K562 (cell line): ENCODE results near the gene PRCP. TPM values are rescaled to one million over a fixed set of nuclear protein-coding genes. Genes with fewer than 3 reads are reported as not detected.

Experiments used
- ATAC-seq: fragments of 200-7000 bp; cut with Tn5 transposase; 3 replicates; pipeline ENCODE4 v1.9.1; 2020; ENCODE audit warnings: moderate library complexity
- BruUV-seq: library from RNA; stranded (reverse); fragments of 400-500 nt; replicated peaks from 2 replicates; lab custom pipeline; 2021; lab: Mats Ljungman, UMichigan
- CTCF ChIA-PET: fragments of 300-600 bp; formaldehyde crosslinking; extraction: SDS; loops from one replicate; lab custom pipeline; 2021; ENCODE audit warnings: low intra/inter-chr PET ratio; lab: Yijun Ruan, JAX
- POLR2A ChIA-PET: fragments of 300-600, 350-650 bp; sonication (Branson Sonifier 250); formaldehyde crosslinking; extraction: SDS; loops from one replicate; lab custom pipeline; 2021; ENCODE audit warnings: antibody characterized with exemption, inconsistent platforms; lab: Yijun Ruan, JAX
- DNase-seq, 4 experiments: peaks; one replicate each; pipeline versions ENCODE4 v3.0.0 to v3.0.0-alpha.2; 2011 to 2018; ENCODE audit warnings: low spot score in 3 of 4, mixed read lengths in 3 of 4; ENCODE audit errors: extremely low read depth in 1 of 4
- FAIRE-seq: peaks from 2 replicates; lab custom pipeline; 2011; peaks lifted over from hg19 to GRCh38; lab: Jason Lieb, UNC
- H2AFZ ChIP-seq: 2 replicates; pipeline ENCODE4 v1.6.0; 2011; ENCODE audit warnings: low read depth, low read length, control low read depth, inconsistent platforms
- H3K27ac ChIP-seq: fragments of 200-600 bp; 3 replicates; pipeline ENCODE4 v1.8.0; 2011; ENCODE audit warnings: low read depth, mild to moderate bottlenecking, control low read depth, inconsistent platforms, low read length, moderate library complexity, mixed read lengths; ENCODE audit errors: extremely low read depth
- H3K27me3 ChIP-seq, 2 experiments: fragments of 300-600 bp in 1 of 2; 2 replicates in 1 of 2; 3 replicates in 1 of 2; pipeline versions ENCODE4 v1.6.0 to v1.8.0; 2011; ENCODE audit warnings: inconsistent platforms in 2 of 2, low read length in 2 of 2, mild to moderate bottlenecking in 1 of 2, mixed read lengths in 1 of 2, moderate library complexity in 1 of 2; ENCODE audit not compliant: control insufficient read depth in 2 of 2, insufficient read depth in 2 of 2
- H3K36me3 ChIP-seq: fragments of 300-600 bp; 3 replicates; pipeline ENCODE4 v1.8.0; 2011; ENCODE audit warnings: mild to moderate bottlenecking, low read length, inconsistent platforms; ENCODE audit not compliant: control insufficient read depth, insufficient read depth
- H3K4me1 ChIP-seq, 2 experiments: fragments of 200-600 bp in 1 of 2; replicated peaks in 1 of 2; 2 replicates in 1 of 2; 3 replicates in 1 of 2; pipeline versions ENCODE4 v1.5.1 to v1.8.0; 2011; ENCODE audit warnings: inconsistent platforms in 2 of 2, low read length in 2 of 2, mild to moderate bottlenecking in 1 of 2, mixed read lengths in 1 of 2, moderate library complexity in 1 of 2; ENCODE audit not compliant: control insufficient read depth in 2 of 2, insufficient read depth in 2 of 2
- H3K4me2 ChIP-seq: 2 replicates; pipeline ENCODE4 v1.6.1; 2011; ENCODE audit warnings: low read length, control low read depth, inconsistent platforms, mixed read lengths; ENCODE audit not compliant: insufficient read depth
- H3K4me3 ChIP-seq: fragments of 200-600 bp; sonication (generic), shearing (Covaris generic); 2 replicates; pipeline ENCODE4 v1.5.1; 2016; ENCODE audit warnings: control low read depth, inconsistent platforms
- H3K79me2 ChIP-seq: fragments of 200-600 bp; 3 replicates; pipeline ENCODE4 v1.8.0; 2011; ENCODE audit warnings: low read length, inconsistent platforms; ENCODE audit not compliant: control insufficient read depth, insufficient read depth
- H3K9ac ChIP-seq, 2 experiments: 2 replicates each; pipeline versions ENCODE4 v1.6.0 to v1.6.1; 2011; ENCODE audit warnings: low read depth in 2 of 2, low read length in 2 of 2, control low read depth in 1 of 2, inconsistent platforms in 1 of 2, mild to moderate bottlenecking in 1 of 2, mixed read lengths in 1 of 2; ENCODE audit not compliant: insufficient read depth in 1 of 2
- H3K9me1 ChIP-seq: one replicate; pipeline ENCODE4 v1.6.0; 2011; ENCODE audit warnings: inconsistent platforms, mild to moderate bottlenecking, low read length, moderate library complexity; ENCODE audit not compliant: control insufficient read depth, insufficient read depth
- H3K9me3 ChIP-seq: replicated peaks from 2 replicates; pipeline ENCODE4 v1.5.1; 2011; ENCODE audit warnings: low read depth, low read length, inconsistent platforms; ENCODE audit not compliant: control insufficient read depth, insufficient read depth
- H4K20me1 ChIP-seq: replicated peaks from 2 replicates; pipeline ENCODE4 v1.6.1; 2011; ENCODE audit warnings: low read length, inconsistent platforms, mixed read lengths; ENCODE audit not compliant: control insufficient read depth, insufficient read depth
- BRF1 ChIP-seq: IDR thresholded peaks from 3 replicates; pipeline ENCODE4 v1.6.1; 2011; ENCODE audit warnings: borderline replicate concordance, mild to moderate bottlenecking; ENCODE audit not compliant: insufficient read length; ENCODE audit errors: extremely low read depth
- CCAR2 ChIP-seq: fragments of 200-400 bp; formaldehyde crosslinking; IDR thresholded peaks from 2 replicates; pipeline ENCODE4 v1.6.1; 2017; ENCODE audit warnings: mild to moderate bottlenecking, low read depth, low read length
- HNRNPL ChIP-seq: fragments of 200-400 bp; formaldehyde crosslinking; IDR thresholded peaks from 2 replicates; pipeline ENCODE4 v1.6.1; 2017; ENCODE audit warnings: low read depth, mild to moderate bottlenecking, low read length
- IFI16 ChIP-seq: fragments of 250-450 bp; sonication (Bioruptor Pico); IDR thresholded peaks from 2 replicates; pipeline ENCODE4 v2.1.2; 2022; ENCODE audit warnings: mild to moderate bottlenecking, inconsistent platforms
- ILK ChIP-seq: fragments of 450-650 bp; IDR thresholded peaks from 2 replicates; pipeline ENCODE4 v1.6.1; 2016; ENCODE audit warnings: missing genetic modification characterization, low read depth, mild to moderate bottlenecking, missing compliant biosample characterization, moderate library complexity, borderline replicate concordance
- JUN ChIP-seq, 2 experiments: sonication (generic) in 1 of 2; formaldehyde crosslinking in 1 of 2; IDR thresholded peaks; 2 replicates each; pipeline versions ENCODE4 v1.6.1 to v1.8.0; 2012 to 2022; ENCODE audit warnings: borderline replicate concordance in 2 of 2, mild to moderate bottlenecking in 2 of 2, improper control_type of control experiment in 1 of 2, low read depth in 1 of 2, low read length in 1 of 2, missing genetic modification reagents in 1 of 2
- NRF1 ChIP-seq, 2 experiments: fragments of 450-650 bp; IDR thresholded peaks in 1 of 2; conservative IDR thresholded peaks in 1 of 2; 2 replicates each; pipeline ENCODE4 v1.6.1; 2014; ENCODE audit warnings: mild to moderate bottlenecking in 2 of 2
- POLR3G ChIP-seq: IDR thresholded peaks from 2 replicates; pipeline ENCODE4 v1.6.1; 2011; ENCODE audit not compliant: insufficient read length, insufficient replicate concordance; ENCODE audit errors: extremely low read depth
- PURB ChIP-seq: sonication (generic); formaldehyde crosslinking; IDR thresholded peaks from 2 replicates; pipeline ENCODE4 v1.9.0; 2021; ENCODE audit warnings: low read depth, mild to moderate bottlenecking, missing genetic modification reagents
- RAD21 ChIP-seq, 2 experiments: fragments of 250-450 bp in 1 of 2; fragments of 450-650 bp in 1 of 2; sonication (Bioruptor Pico) in 1 of 2; formaldehyde crosslinking in 1 of 2; IDR thresholded peaks in 1 of 2; conservative IDR thresholded peaks in 1 of 2; 2 replicates each; pipeline versions ENCODE4 v1.4.0 to v1.8.0; 2020 to 2022; ENCODE audit warnings: mild to moderate bottlenecking in 2 of 2, moderate library complexity in 1 of 2
- SIN3B ChIP-seq: fragments of 450-650 bp; IDR thresholded peaks from 2 replicates; pipeline ENCODE4 v1.6.1; 2017; ENCODE audit warnings: low read depth, mild to moderate bottlenecking, moderate library complexity
- U2AF1 ChIP-seq: fragments of 200-400 bp; formaldehyde crosslinking; optimal IDR thresholded peaks from 2 replicates; pipeline ENCODE3; 2017; ENCODE audit warnings: mild to moderate bottlenecking, low read depth, low read length, moderate library complexity
- ZC3H11A ChIP-seq: IDR thresholded peaks from 2 replicates; pipeline ENCODE4 v1.6.1; 2012; ENCODE audit warnings: low read depth, low read length, improper control_type of control experiment
- ZNF184 ChIP-seq: sonication (generic); formaldehyde crosslinking; IDR thresholded peaks from 2 replicates; pipeline ENCODE4 v1.5.0; 2020; ENCODE audit warnings: missing genetic modification reagents
- ZNF583 ChIP-seq: fragments of 250-450 bp; sonication (Bioruptor Pico); IDR thresholded peaks from 2 replicates; pipeline ENCODE4 v1.4.0; 2020
- in situ Hi-C: fragments of 300-500 bp; cut with MboI; formaldehyde crosslinking; loops from 4 replicates; pipeline ENCODE4 v1.15.0; 2018; ENCODE audit warnings: inconsistent platforms, mixed read lengths
- intact Hi-C: fragments of 100-400 bp; cut with micrococcal nuclease; formaldehyde crosslinking; loops from 2 replicates; pipeline ENCODE4 v1.14.2; 2022
- polyA plus RNA-seq, 8 experiments: library from polyadenylated mRNA; depleted of rRNA in 4 of 8; stranded (reverse) in 5 of 8; unstranded in 3 of 8; fragments of >200 nt; fragmentation: Nextera tagmentation in 2 of 8; fragmentation: Illumina TruSeq in 1 of 8; extraction: Ambion mirVana in 2 of 8; extraction: Trizol in 1 of 8; gene quantifications; 2 replicates each; pipeline versions ENCODE4 v1.2.1 to v1.2.3, GENCODE V29; 2011 to 2014; ENCODE audit warnings: inconsistent platforms in 1 of 8, missing spikeins in 1 of 8
- total RNA-seq, 7 experiments: library from RNA; depleted of rRNA in 6 of 7; stranded (reverse); fragments of >200 nt in 6 of 7; fragmentation: Illumina TruSeq in 2 of 7; extraction: Trizol in 2 of 7; gene quantifications; 2 replicates each; pipeline versions ENCODE4 v1.2.1 to v1.2.3, GENCODE V29; 2011 to 2021; ENCODE audit warnings: low replicate concordance in 1 of 7
- TF ChIP-seq, protein P1 (sequence below): fragments of 250-450 bp; sonication (Bioruptor Pico); IDR thresholded peaks from 2 replicates; pipeline ENCODE4 v1.4.0; 2020; ENCODE audit warnings: borderline replicate concordance
- TF ChIP-seq, protein P2 (sequence below): sonication (generic); formaldehyde crosslinking; IDR thresholded peaks from 2 replicates; pipeline ENCODE4 v1.9.0; 2022; ENCODE audit warnings: mild to moderate bottlenecking, missing genetic modification reagents

Gene PRCP
- total and polyA plus RNA-seq, 9 of the 15 experiments (the other 6 are each of a cell fraction or from before 2014, with no cell fraction given): 9.5 to 43.1 (median 23.2) TPM

DNA sequence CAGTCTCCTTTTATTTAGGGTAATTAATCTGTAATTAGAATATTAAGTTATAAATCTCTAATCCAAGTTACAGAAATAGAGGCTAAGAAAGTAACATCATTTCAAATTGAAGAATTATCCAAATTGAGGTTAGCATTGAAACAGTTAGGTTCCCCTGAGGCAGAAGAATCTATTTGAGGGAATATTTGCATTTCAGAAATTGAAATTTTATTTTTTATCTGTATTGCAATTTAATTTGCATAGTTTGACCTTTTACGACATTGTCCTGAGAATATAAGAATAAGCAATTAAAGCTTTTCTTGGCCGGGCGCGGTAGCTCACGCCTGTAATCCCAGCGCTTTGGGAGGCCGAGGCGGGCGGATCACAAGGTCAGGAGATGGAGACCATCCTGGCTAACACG lies 28.9 kb upstream of the PRCP start (continued):
- TF ChIP-seq, protein P1, sequence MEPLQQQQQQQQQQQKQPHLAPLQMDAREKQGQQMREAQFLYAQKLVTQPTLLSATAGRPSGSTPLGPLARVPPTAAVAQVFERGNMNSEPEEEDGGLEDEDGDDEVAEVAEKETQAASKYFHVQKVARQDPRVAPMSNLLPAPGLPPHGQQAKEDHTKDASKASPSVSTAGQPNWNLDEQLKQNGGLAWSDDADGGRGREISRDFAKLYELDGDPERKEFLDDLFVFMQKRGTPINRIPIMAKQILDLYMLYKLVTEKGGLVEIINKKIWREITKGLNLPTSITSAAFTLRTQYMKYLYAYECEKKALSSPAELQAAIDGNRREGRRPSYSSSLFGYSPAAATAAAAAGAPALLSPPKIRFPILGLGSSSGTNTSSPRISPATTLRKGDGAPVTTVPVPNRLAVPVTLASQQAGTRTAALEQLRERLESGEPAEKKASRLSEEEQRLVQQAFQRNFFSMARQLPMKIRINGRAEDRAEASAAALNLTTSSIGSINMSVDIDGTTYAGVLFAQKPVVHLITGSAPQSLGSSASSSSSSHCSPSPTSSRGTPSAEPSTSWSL: no peak

DNA sequence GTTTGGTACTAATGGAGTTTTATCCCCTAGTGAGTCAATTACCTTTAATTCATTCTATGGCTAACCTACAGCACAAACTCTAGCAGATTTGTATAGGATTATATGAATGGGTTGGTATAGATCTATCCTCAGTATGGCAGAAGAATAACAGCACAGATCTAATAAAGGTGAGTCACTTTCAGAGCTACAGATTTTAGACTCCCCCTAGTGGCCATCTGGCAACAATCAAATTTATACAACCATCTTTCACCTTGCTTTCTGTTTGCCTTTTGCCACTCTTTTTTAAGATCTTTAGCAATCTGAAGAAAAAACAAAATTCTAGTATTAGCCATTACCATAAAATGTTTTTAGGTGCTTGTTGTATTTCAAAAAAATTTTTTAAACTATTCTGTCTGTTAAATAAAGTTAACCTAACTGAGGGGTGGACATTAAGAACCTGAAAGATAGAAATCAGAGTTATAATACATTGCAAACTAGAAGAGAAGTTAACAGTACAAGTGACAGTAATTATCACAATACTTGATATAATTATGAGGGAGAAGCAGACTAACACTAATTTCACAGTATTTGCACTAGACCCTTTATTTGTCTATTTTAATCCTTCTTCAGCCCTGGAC lies 27.1 kb upstream of the PRCP start:
- H3K4me2 ChIP-seq: no peak overlapping the region
- TF ChIP-seq ILK (tag) (no peak), RAD21 (CRISPR knock-in tag; conservative IDR thresholded peaks at IDR 0.05 in 1 of 2, IDR thresholded peaks at IDR 0.05 in 1 of 2) (peak; percentile 48 to 81; a peak in 3 of 4 replicates), NRF1 (conservative IDR thresholded peaks at IDR 0.05 in 1 of 2, IDR thresholded peaks at IDR 0.05 in 1 of 2) (no peak), POLR3G (no peak), SIN3B (no peak), ZC3H11A (no peak), JUN (IDR thresholded peaks at IDR 0.05; ENCODE audit: borderline replicate concordance, low read depth, low read length) (0 out of 2 replicates have a peak, but pooled peaks have one; percentile 8), JUN (CRISPR knock-in tag; IDR thresholded peaks at IDR 0.05; ENCODE audit: borderline replicate concordance) (no peak), IFI16 (no peak), HNRNPL (no peak), PURB (CRISPR knock-in tag) (no peak), BRF1 (no peak), ZNF583 (CRISPR knock-in tag) (no peak), ZNF184 (no peak), U2AF1 (no peak), CCAR2 (no peak)
- TF ChIP-seq, protein P2, sequence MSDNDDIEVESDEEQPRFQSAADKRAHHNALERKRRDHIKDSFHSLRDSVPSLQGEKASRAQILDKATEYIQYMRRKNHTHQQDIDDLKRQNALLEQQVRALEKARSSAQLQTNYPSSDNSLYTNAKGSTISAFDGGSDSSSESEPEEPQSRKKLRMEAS (CRISPR knock-in tag): no peak

More for the DNA sequence above, 27.1 kb upstream of the PRCP start:
- H2AFZ ChIP-seq: no peak overlapping the region
- H3K4me1 ChIP-seq: peaks cover 0 to 6% of the 10 kb centered on the region in 2 experiments; a peak in 2 of 5 replicates
- H3K79me2 ChIP-seq: no peaks in the 10 kb centered on the region
- no peak overlapping the region for H3K4me3 ChIP-seq
- no TSS peak for BruUV-seq
- peak; percentile 47 to 62 (median 51) for DNase-seq
- no peak overlapping the region for H3K27ac ChIP-seq
- H3K27me3 ChIP-seq: no peaks in the 10 kb centered on the region
- CTCF ChIA-PET: interaction anchor here (1.0 to 1.3 kb wide), 2 partner anchors 22 to 322 kb away, joined by 3 to 5 read pairs; no protein-coding TSS in a partner anchor
- H4K20me1 ChIP-seq: no peaks in the 10 kb centered on the region
- H3K9me3 ChIP-seq: no peaks in the 10 kb centered on the region
- no peaks in the 10 kb centered on the region for H3K9me1 ChIP-seq
- H3K36me3 ChIP-seq: peaks cover 60% of the 10 kb centered on the region
- in situ Hi-C loops: no loop called here
- H3K9ac ChIP-seq: no peak overlapping the region
- ATAC-seq: peak; percentile 88
- peak; percentile 78 for FAIRE-seq
- intact Hi-C loops: loop anchor here (2.0 kb wide), 2 partner anchors 61 to 209 kb away; no protein-coding TSS in a partner anchor
- POLR2A ChIA-PET: interaction anchor here (0.9 kb wide), 1 partner anchor 93 kb away, joined by 3 read pairs; no protein-coding TSS in a partner anchor
